ENCODE results near the gene CCBE1. TPM values are rescaled to one million over a fixed set of nuclear protein-coding genes. Genes with fewer than 3 reads are reported as not detected.

CCBE1 gene
- total RNA-seq, 2 donors from 2014 or later: 1.00 to 2.9 TPM

- DNase-seq: no peak
- Mint-ChIP-seq H3K27me3 (ENCODE audit: insufficient read depth) (peaks cover 19% of the 10 kb centered on the region), H3K36me3 (ENCODE audit: low read depth) (no peaks in the 10 kb centered on the region), H3K4me1 (peaks cover 8% of the 10 kb centered on the region), H3K9me3 (no peaks in the 10 kb centered on the region), H3K4me3 (no peak overlapping the region), H3K27ac (no peak overlapping the region)
- 92 to 93% methylated on average over 8 to 12 of the region's 12 CpGs for WGBS, 2 experiments (ENCODE audit: insufficient coverage in 1 of 2, insufficient read length in 1 of 2)
- Histone ChIP-seq H3K4me3 (ENCODE audit: low read length) (no peak overlapping the region), H3K9ac (ENCODE audit: extremely low read depth, low read length, poor library complexity, severe bottlenecking) (no peak overlapping the region), H3K27me3 (ENCODE audit: control insufficient read depth, insufficient read depth, low read length, poor library complexity, severe bottlenecking) (peaks cover 7% of the 10 kb centered on the region), H3K9me3 (ENCODE audit: control insufficient read depth, low read length) (no peaks in the 10 kb centered on the region), H3K4me1 (ENCODE audit: control insufficient read depth, insufficient read depth, low read length) (peaks cover 3% of the 10 kb centered on the region), H3K27ac (ENCODE audit: low read depth, low read length) (no peak overlapping the region), H3K36me3 (ENCODE audit: control insufficient read depth, insufficient read depth, low read length) (no peaks in the 10 kb centered on the region)
- TF ChIP-seq CTCF (conservative IDR thresholded peaks at IDR 0.05): no peak
Observed at GRCh38 chr18:59665057-59666006, 31.9 kb downstream of the CCBE1 start.

GRCh38 chr18:59664329-59664728, 32.9 kb downstream of the CCBE1 start:
- Histone ChIP-seq H3K4me1 (ENCODE audit: control insufficient read depth, insufficient read depth, low read length) (peaks cover 3% of the 10 kb centered on the region), H3K9me3 (ENCODE audit: control insufficient read depth, low read length) (no peaks in the 10 kb centered on the region), H3K4me3 (ENCODE audit: low read length) (no peak overlapping the region), H3K27ac (ENCODE audit: low read depth, low read length) (no peak overlapping the region), H3K27me3 (ENCODE audit: control insufficient read depth, insufficient read depth, low read length, poor library complexity, severe bottlenecking) (peaks cover 7% of the 10 kb centered on the region), H3K9ac (ENCODE audit: extremely low read depth, low read length, poor library complexity, severe bottlenecking) (no peak overlapping the region), H3K36me3 (ENCODE audit: control insufficient read depth, insufficient read depth, low read length) (no peaks in the 10 kb centered on the region)
- no peak overlapping the region for H3K4me3 Mint-ChIP-seq
- H3K4me1 Mint-ChIP-seq: peaks cover 11% of the 10 kb centered on the region
- H3K36me3 Mint-ChIP-seq (ENCODE audit: low read depth): no peaks in the 10 kb centered on the region
- 92 to 100% methylated on average over 3 of the region's 3 CpGs for WGBS, 2 experiments (ENCODE audit: insufficient coverage in 1 of 2, insufficient read length in 1 of 2)
- H3K27ac Mint-ChIP-seq: no peak overlapping the region
- TF ChIP-seq CTCF (conservative IDR thresholded peaks at IDR 0.05): no peak
- no peaks in the 10 kb centered on the region for H3K9me3 Mint-ChIP-seq
- peaks cover 16% of the 10 kb centered on the region for H3K27me3 Mint-ChIP-seq (ENCODE audit: insufficient read depth)
- no peak for DNase-seq

GRCh38 chr18:59663096-59663495, 34.1 kb downstream of the CCBE1 start:
- Mint-ChIP-seq H3K27me3 (ENCODE audit: insufficient read depth) (peaks cover 13% of the 10 kb centered on the region), H3K27ac (no peak overlapping the region), H3K36me3 (ENCODE audit: low read depth) (no peaks in the 10 kb centered on the region), H3K4me3 (no peak overlapping the region), H3K9me3 (no peaks in the 10 kb centered on the region), H3K4me1 (peaks cover 11% of the 10 kb centered on the region)
- no peak overlapping the region for H3K27ac ChIP-seq (ENCODE audit: low read depth, low read length)
- no peak overlapping the region for H3K4me3 ChIP-seq (ENCODE audit: low read length)
- H3K27me3 ChIP-seq (ENCODE audit: control insufficient read depth, insufficient read depth, low read length, poor library complexity, severe bottlenecking): peaks cover 7% of the 10 kb centered on the region
- H3K9me3 ChIP-seq (ENCODE audit: control insufficient read depth, low read length): no peaks in the 10 kb centered on the region
- 83 to 93% methylated on average over 1 of the region's 1 CpG for WGBS, 2 experiments (ENCODE audit: insufficient coverage in 1 of 2, insufficient read length in 1 of 2)
- TF ChIP-seq CTCF (conservative IDR thresholded peaks at IDR 0.05): no peak
- H3K4me1 ChIP-seq (ENCODE audit: control insufficient read depth, insufficient read depth, low read length): peaks cover 3% of the 10 kb centered on the region
- no peaks in the 10 kb centered on the region for H3K36me3 ChIP-seq (ENCODE audit: control insufficient read depth, insufficient read depth, low read length)
- no peak overlapping the region for H3K9ac ChIP-seq (ENCODE audit: extremely low read depth, low read length, poor library complexity, severe bottlenecking)
- DNase-seq: no peak

All from endodermal cell (in vitro differentiated cells).